BLaER1 treated with 17β-estradiol and CSF1 and Interleukin-3, amounts not matched to agents 10 nM and 100 nM (cell line): ENCODE measurements around the gene CDC42BPA.
A peak's percentile ranks its signal among the peaks of the same experiment; 100 is the strongest.

ENCODE experiments used
- H3K27ac ChIP-seq, 11 experiments: shearing (Covaris generic); formaldehyde crosslinking; 2 replicates each; pipeline ENCODE4 v1.8.1; 2022
- H3K27me3 ChIP-seq, 11 experiments: shearing (Covaris generic); formaldehyde crosslinking; 2 replicates each; pipeline ENCODE4 v1.8.1; 2022
- H3K36me3 ChIP-seq, 11 experiments: shearing (Covaris generic); formaldehyde crosslinking; 2 replicates each; pipeline ENCODE4 v1.8.1; 2022
- H3K4me1 ChIP-seq, 10 experiments: shearing (Covaris generic); formaldehyde crosslinking; 2 replicates each; pipeline ENCODE4 v1.8.1; 2022
- H3K4me2 ChIP-seq, 11 experiments: shearing (Covaris generic); formaldehyde crosslinking; 2 replicates each; pipeline ENCODE4 v1.8.1; 2022
- H3K4me3 ChIP-seq, 10 experiments: shearing (Covaris generic); formaldehyde crosslinking; 2 replicates each; pipeline ENCODE4 v1.8.1; 2022
- H3K9ac ChIP-seq, 11 experiments: shearing (Covaris generic); formaldehyde crosslinking; 2 replicates each; pipeline ENCODE4 v1.8.1; 2022
- H3K9me3 ChIP-seq, 11 experiments: shearing (Covaris generic); formaldehyde crosslinking; replicated peaks in 1 of 11; 2 replicates each; pipeline ENCODE4 v1.8.1; 2022
- H4K20me1 ChIP-seq, 11 experiments: shearing (Covaris generic); formaldehyde crosslinking; 2 replicates each; pipeline ENCODE4 v1.8.1; 2022
- Cebpa-rat ChIP-seq, 11 experiments: shearing (Covaris generic); IDR thresholded peaks; 2 replicates each; pipeline ENCODE4 v1.8.1; 2022

CDC42BPA gene

GRCh38 chr1:226964611-226965486, 353.4 kb downstream of the CDC42BPA start:
- no peak for TF ChIP-seq Cebpa-rat (IDR thresholded peaks at IDR 0.05)
- peaks cover 32 to 74% (median 63%) of the 10 kb centered on the region in 10 experiments for H3K4me1 ChIP-seq
- 0 out of 20 replicates have a peak overlapping the region, but pooled peaks of 1 of the 10 experiments have one; percentile 11 for H3K4me3 ChIP-seq
- peak overlapping the region in 10 of 11 experiments; percentile 36 to 88 (median 76); a peak in 18 of 22 replicates for H3K27ac ChIP-seq
- H3K9ac ChIP-seq = peak overlapping the region in 10 of 11 experiments; percentile 20 to 76 (median 68); a peak in 16 of 22 replicates
- no peaks in the 10 kb centered on the region; a peak in 5 of 22 replicates for H4K20me1 ChIP-seq
- H3K9me3 ChIP-seq = peaks cover 0 to 34% (median 15%) of the 10 kb centered on the region in 11 experiments; a peak in 20 of 22 replicates
- H3K27me3 ChIP-seq = no peaks in the 10 kb centered on the region
- peaks cover 0 to 44% (median 24%) of the 10 kb centered on the region in 11 experiments; a peak in 19 of 22 replicates for H3K36me3 ChIP-seq
- H3K4me2 ChIP-seq = peak overlapping the region; percentile 67 to 93 (median 85)

- Histone ChIP-seq H3K9ac (peak overlapping the region in 10 of 11 experiments; percentile 20 to 76 (median 68); a peak in 18 of 22 replicates), H3K27ac (peak overlapping the region in 10 of 11 experiments; percentile 36 to 88 (median 76); a peak in 20 of 22 replicates), H3K4me1 (peaks cover 32 to 74% (median 63%) of the 10 kb centered on the region in 10 experiments), H3K36me3 (peaks cover 0 to 39% (median 18%) of the 10 kb centered on the region in 11 experiments; a peak in 16 of 22 replicates), H4K20me1 (no peaks in the 10 kb centered on the region; a peak in 5 of 22 replicates), H3K27me3 (no peaks in the 10 kb centered on the region), H3K4me3 (peak overlapping the region in 2 of 10 experiments; percentile 11 to 20; a peak in 1 of 20 replicates), H3K9me3 (peaks cover 8 to 35% (median 20%) of the 10 kb centered on the region in 11 experiments), H3K4me2 (peak overlapping the region; percentile 67 to 93 (median 85))
- no peak for TF ChIP-seq Cebpa-rat (IDR thresholded peaks at IDR 0.05)
Measured at GRCh38 chr1:226964068-226964425, 354.2 kb downstream of the CDC42BPA start.

GRCh38 chr1:226962421-226963391, 355.6 kb downstream of the CDC42BPA start:
- peaks cover 0 to 39% (median 21%) of the 10 kb centered on the region in 11 experiments; a peak in 18 of 22 replicates for H3K36me3 ChIP-seq
- TF ChIP-seq Cebpa-rat (IDR thresholded peaks at IDR 0.05) = no peak
- peak overlapping the region in 10 of 11 experiments; percentile 20 to 74 (median 60); a peak in 14 of 22 replicates for H3K9ac ChIP-seq
- peak overlapping the region in 9 of 11 experiments; percentile 41 to 88 (median 77); a peak in 18 of 22 replicates for H3K27ac ChIP-seq
- peaks cover 21 to 37% (median 34%) of the 10 kb centered on the region in 11 experiments for H3K9me3 ChIP-seq
- no peaks in the 10 kb centered on the region for H3K27me3 ChIP-seq
- peaks cover 32 to 70% (median 63%) of the 10 kb centered on the region in 10 experiments for H3K4me1 ChIP-seq
- peak overlapping the region; percentile 67 to 93 (median 85) for H3K4me2 ChIP-seq
- no peaks in the 10 kb centered on the region; a peak in 5 of 22 replicates for H4K20me1 ChIP-seq
- H3K4me3 ChIP-seq = peak overlapping the region in 1 of 10 experiments; percentile 16; a peak in 1 of 20 replicates

GRCh38 chr1:226960944-226961765, 357.1 kb downstream of the CDC42BPA start:
- no peak for TF ChIP-seq Cebpa-rat (IDR thresholded peaks at IDR 0.05)
- Histone ChIP-seq H4K20me1 (no peaks in the 10 kb centered on the region; a peak in 5 of 22 replicates), H3K27me3 (no peaks in the 10 kb centered on the region), H3K4me1 (peaks cover 32 to 55% (median 51%) of the 10 kb centered on the region in 10 experiments), H3K27ac (peak overlapping the region in 3 of 11 experiments; percentile 85 to 88 (median 85); a peak in 5 of 22 replicates), H3K9me3 (peaks cover 33 to 53% (median 48%) of the 10 kb centered on the region in 11 experiments), H3K36me3 (peaks cover 0 to 30% (median 19%) of the 10 kb centered on the region in 11 experiments; a peak in 18 of 22 replicates), H3K9ac (no peak overlapping the region), H3K4me2 (peak overlapping the region in 5 of 11 experiments; percentile 77 to 89 (median 87); a peak in 8 of 22 replicates), H3K4me3 (no peak overlapping the region)

GRCh38 chr1:226960256-226960655, 358.0 kb downstream of the CDC42BPA start:
- Histone ChIP-seq H3K4me3 (no peak overlapping the region), H3K27ac (no peak overlapping the region), H3K36me3 (peaks cover 0 to 34% (median 21%) of the 10 kb centered on the region in 11 experiments; a peak in 18 of 22 replicates), H3K4me1 (peaks cover 28 to 46% (median 42%) of the 10 kb centered on the region in 10 experiments), H3K4me2 (no peak overlapping the region), H3K9me3 (peaks cover 42 to 62% (median 57%) of the 10 kb centered on the region in 11 experiments), H3K9ac (no peak overlapping the region), H3K27me3 (no peaks in the 10 kb centered on the region), H4K20me1 (no peaks in the 10 kb centered on the region; a peak in 5 of 22 replicates)
- TF ChIP-seq Cebpa-rat (IDR thresholded peaks at IDR 0.05) = no peak

- H3K9me3 ChIP-seq = peaks cover 49 to 71% (median 67%) of the 10 kb centered on the region in 11 experiments
- H3K4me2 ChIP-seq = no peak overlapping the region
- TF ChIP-seq Cebpa-rat (IDR thresholded peaks at IDR 0.05) = no peak
- no peak overlapping the region for H3K9ac ChIP-seq
- H4K20me1 ChIP-seq = peaks cover 0 to 4% (median 0%) of the 10 kb centered on the region in 11 experiments; a peak in 6 of 22 replicates
- H3K36me3 ChIP-seq = peaks cover 0 to 46% (median 23%) of the 10 kb centered on the region in 11 experiments; a peak in 17 of 22 replicates
- peaks cover 8 to 38% (median 34%) of the 10 kb centered on the region in 10 experiments for H3K4me1 ChIP-seq
- no peak overlapping the region for H3K27ac ChIP-seq
- H3K4me3 ChIP-seq = no peak overlapping the region
- H3K27me3 ChIP-seq = no peaks in the 10 kb centered on the region
Measured at GRCh38 chr1:226958300-226958699, 360.0 kb downstream of the CDC42BPA start.

GRCh38 chr1:226957714-226958113, 360.6 kb downstream of the CDC42BPA start:
- peaks cover 2 to 37% (median 34%) of the 10 kb centered on the region in 10 experiments; a peak in 18 of 20 replicates for H3K4me1 ChIP-seq
- no peaks in the 10 kb centered on the region for H3K27me3 ChIP-seq
- H3K27ac ChIP-seq = no peak overlapping the region
- TF ChIP-seq Cebpa-rat (IDR thresholded peaks at IDR 0.05) = no peak
- no peak overlapping the region for H3K9ac ChIP-seq
- no peak overlapping the region for H3K4me2 ChIP-seq
- H3K4me3 ChIP-seq = no peak overlapping the region
- H3K36me3 ChIP-seq = peaks cover 0 to 46% (median 23%) of the 10 kb centered on the region in 11 experiments; a peak in 17 of 22 replicates
- peaks cover 0 to 9% (median 0%) of the 10 kb centered on the region in 11 experiments; a peak in 6 of 22 replicates for H4K20me1 ChIP-seq
- peaks cover 49 to 71% (median 67%) of the 10 kb centered on the region in 11 experiments for H3K9me3 ChIP-seq
